PC-3 (cell line): ENCODE data around the gene OMP.

Experiments used
- CTCF ChIP-seq: fragments of 300-600 bp; sonication (generic); conservative IDR thresholded peaks from 2 replicates; pipeline ENCODE4 v1.5.1; 2017; ENCODE audit warnings: antibody characterized with exemption, low read depth, mild to moderate bottlenecking, low read length
- EZH2 ChIP-seq: fragments of 300-600 bp; sonication (generic); IDR thresholded peaks from one replicate; pipeline ENCODE4 v1.6.1; 2017; ENCODE audit warnings: antibody characterized with exemption, mild to moderate bottlenecking, low read length; ENCODE audit not compliant: unreplicated experiment

DNA sequence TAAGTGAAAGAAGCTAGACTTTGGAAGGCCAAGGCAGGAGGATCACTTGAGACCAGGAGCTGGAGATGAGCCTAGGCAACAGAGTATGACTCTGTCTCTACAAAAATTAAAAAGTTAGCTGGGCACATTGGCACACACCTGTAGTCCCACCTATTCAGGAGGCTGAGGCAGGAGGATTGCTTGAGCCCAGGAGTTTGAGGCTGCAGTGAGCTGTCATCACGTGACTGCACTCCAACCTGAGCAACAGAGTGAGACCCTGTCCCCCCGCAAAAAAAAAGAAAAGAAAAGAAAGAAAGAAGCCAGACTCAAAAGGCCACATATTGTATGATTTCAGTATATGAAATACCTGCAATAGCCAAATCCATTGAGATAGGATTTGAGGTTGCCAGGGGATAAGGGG lies 43.7 kb upstream of the OMP start:
- no peak for TF ChIP-seq CTCF
- no peak for TF ChIP-seq EZH2
